Stimulated activated naive CD8-positive, alpha-beta T cell treated with anti-CD3 and anti-CD28 coated beads, Interleukin-15, Interleukin-2, amounts not matched to agents 100 ng/mL and 50 ng/mL, for 24 hours (primary cell): ENCODE data around the gene EBF4.
A peak's percentile ranks its signal among the peaks of the same experiment; 100 is the strongest.

ENCODE experiments used
- H3K27ac Mint-ChIP-seq: one replicate; pipeline ENCODE4 v1.8.0; 2021; ENCODE audit warnings: mild to moderate bottlenecking, mixed read lengths
- H3K27me3 Mint-ChIP-seq: one replicate; pipeline ENCODE4 v1.8.0; 2021; ENCODE audit warnings: mixed read lengths
- H3K36me3 Mint-ChIP-seq: one replicate; pipeline ENCODE4 v1.8.0; 2021; ENCODE audit warnings: low read depth, mixed read lengths
- H3K4me1 Mint-ChIP-seq: one replicate; pipeline ENCODE4 v1.8.0; 2021; ENCODE audit warnings: low read depth, mixed read lengths
- H3K4me3 Mint-ChIP-seq: one replicate; pipeline ENCODE4 v1.8.0; 2021; ENCODE audit warnings: mild to moderate bottlenecking, mixed read lengths
- H3K9me3 Mint-ChIP-seq: one replicate; pipeline ENCODE4 v1.8.0; 2021; ENCODE audit warnings: mixed read lengths

EBF4 gene

GRCh38 chr20:2692036-2692885 is at the start of gene EBF4:
EBF4 (plus strand) TSS chr20:2692780; CDS start chr20:2693646, 866 bp downstream.
- Mint-ChIP-seq H3K9me3 (no peaks in the 10 kb centered on the region), H3K4me1 (peaks cover 26% of the 10 kb centered on the region), H3K4me3 (peak within 1 kb of the TSS; percentile 89), H3K27ac (peak within 1 kb of the TSS; percentile 85), H3K27me3 (peaks cover 57% of the 10 kb centered on the region), H3K36me3 (no peaks in the 10 kb centered on the region)

- H3K4me3 Mint-ChIP-seq: no peak overlapping the region
- H3K36me3 Mint-ChIP-seq: no peaks in the 10 kb centered on the region
- no peak overlapping the region for H3K27ac Mint-ChIP-seq
- H3K27me3 Mint-ChIP-seq: no peaks in the 10 kb centered on the region
- H3K9me3 Mint-ChIP-seq: no peaks in the 10 kb centered on the region
- no peaks in the 10 kb centered on the region for H3K4me1 Mint-ChIP-seq
These were observed 48.9 kb upstream of the EBF4 start for GRCh38 chr20:2643708-2644107.

- H3K9me3 Mint-ChIP-seq: no peaks in the 10 kb centered on the region
- no peaks in the 10 kb centered on the region for H3K27me3 Mint-ChIP-seq
- peak within 1 kb of the TSS; percentile 95 for H3K27ac Mint-ChIP-seq
- H3K36me3 Mint-ChIP-seq: peaks cover 45% of the 10 kb centered on the region
- peaks cover 45% of the 10 kb centered on the region for H3K4me1 Mint-ChIP-seq
- peak within 1 kb of the TSS; percentile 91 for H3K4me3 Mint-ChIP-seq
These were observed 40.5 kb upstream of the EBF4 start, which contains the start of gene NOP56 for GRCh38 chr20:2651772-2652723. NOP56 (plus strand) TSS chr20:2652632; CDS start chr20:2652661, 29 bp downstream.

GRCh38 chr20:2652724-2653555 is 39.6 kb upstream of the EBF4 start:
- Mint-ChIP-seq H3K4me3 (peak overlapping the region; percentile 91), H3K9me3 (no peaks in the 10 kb centered on the region), H3K36me3 (peaks cover 54% of the 10 kb centered on the region), H3K4me1 (peaks cover 52% of the 10 kb centered on the region), H3K27me3 (no peaks in the 10 kb centered on the region), H3K27ac (peak overlapping the region; percentile 92)

GRCh38 chr20:2653556-2654383 is 38.8 kb upstream of the EBF4 start:
- Mint-ChIP-seq H3K36me3 (peaks cover 62% of the 10 kb centered on the region), H3K27ac (peak overlapping the region; percentile 92), H3K9me3 (no peaks in the 10 kb centered on the region), H3K4me3 (peak overlapping the region; percentile 91), H3K27me3 (no peaks in the 10 kb centered on the region), H3K4me1 (peaks cover 55% of the 10 kb centered on the region)

- Mint-ChIP-seq H3K4me3 (peak overlapping the region; percentile 91), H3K4me1 (peaks cover 55% of the 10 kb centered on the region), H3K27me3 (no peaks in the 10 kb centered on the region), H3K27ac (peak overlapping the region; percentile 92), H3K9me3 (no peaks in the 10 kb centered on the region), H3K36me3 (peaks cover 66% of the 10 kb centered on the region)
These were observed 38.2 kb upstream of the EBF4 start for GRCh38 chr20:2654384-2654822.

- Mint-ChIP-seq H3K9me3 (no peaks in the 10 kb centered on the region), H3K4me3 (peak overlapping the region; percentile 91), H3K4me1 (peaks cover 51% of the 10 kb centered on the region), H3K27me3 (no peaks in the 10 kb centered on the region), H3K27ac (peak overlapping the region; percentile 92), H3K36me3 (peaks cover 66% of the 10 kb centered on the region)
These were observed 37.7 kb upstream of the EBF4 start for GRCh38 chr20:2654831-2655230.

- no peaks in the 10 kb centered on the region for H3K27me3 Mint-ChIP-seq
- H3K27ac Mint-ChIP-seq: peak overlapping the region; percentile 92
- peaks cover 71% of the 10 kb centered on the region for H3K36me3 Mint-ChIP-seq
- H3K4me1 Mint-ChIP-seq: peaks cover 44% of the 10 kb centered on the region
- H3K4me3 Mint-ChIP-seq: peak overlapping the region; percentile 91
- H3K9me3 Mint-ChIP-seq: no peaks in the 10 kb centered on the region
These were observed 37.1 kb upstream of the EBF4 start for GRCh38 chr20:2655331-2656116.

GRCh38 chr20:2656471-2657117 is 36.0 kb upstream of the EBF4 start:
- Mint-ChIP-seq H3K36me3 (peaks cover 79% of the 10 kb centered on the region), H3K27ac (peak overlapping the region; percentile 92), H3K4me1 (peaks cover 47% of the 10 kb centered on the region), H3K9me3 (no peaks in the 10 kb centered on the region), H3K4me3 (peak overlapping the region; percentile 91), H3K27me3 (no peaks in the 10 kb centered on the region)

- Mint-ChIP-seq H3K4me3 (peak overlapping the region; percentile 91), H3K27ac (peak overlapping the region; percentile 92), H3K27me3 (no peaks in the 10 kb centered on the region), H3K9me3 (no peaks in the 10 kb centered on the region), H3K36me3 (peaks cover 86% of the 10 kb centered on the region), H3K4me1 (peaks cover 53% of the 10 kb centered on the region)
These were observed 35.3 kb upstream of the EBF4 start for GRCh38 chr20:2657241-2657640.

- H3K27me3 Mint-ChIP-seq: no peaks in the 10 kb centered on the region
- H3K4me1 Mint-ChIP-seq: peaks cover 55% of the 10 kb centered on the region
These were observed 34.9 kb upstream of the EBF4 start for GRCh38 chr20:2657674-2658073.

GRCh38 chr20:2658414-2659354 is 33.9 kb upstream of the EBF4 start:
- Mint-ChIP-seq H3K27ac (peak overlapping the region; percentile 59), H3K4me1 (peaks cover 64% of the 10 kb centered on the region), H3K36me3 (peaks cover 77% of the 10 kb centered on the region), H3K27me3 (no peaks in the 10 kb centered on the region), H3K9me3 (no peaks in the 10 kb centered on the region), H3K4me3 (peak overlapping the region; percentile 12)

More at GRCh38 chr20:2657674-2658073, 34.9 kb upstream of the EBF4 start:
- Mint-ChIP-seq H3K27ac (peak overlapping the region; percentile 92), H3K4me3 (peak overlapping the region; percentile 91), H3K9me3 (no peaks in the 10 kb centered on the region), H3K36me3 (peaks cover 87% of the 10 kb centered on the region)
